Posterior vena cava (tissue), 2 donors: ENCODE results near the gene C15orf39. TPM values are rescaled to one million over a fixed set of nuclear protein-coding genes. Genes with fewer than 3 reads are reported as not detected.
A peak's percentile ranks its signal among the peaks of the same experiment; 100 is the strongest.

Experiments used
- DNase-seq: peaks from one replicate; pipeline ENCODE4 v3.0.0-alpha.2; 2020; ENCODE audit warnings: low spot score
- intact Hi-C, 2 donors: fragments of 100-400 bp; cut with DNase I; formaldehyde crosslinking; loops; one replicate each; pipeline versions ENCODE4 v1.14.1 to v1.14.2; 2022 to 2023
- total RNA-seq, 2 donors: library from RNA; stranded (reverse); fragmentation: NEBNext Ultra II Directional; extraction: Animal tissue kit (Norgen Biotek cat#: 25700); gene quantifications; one replicate each; pipeline ENCODE4 v1.2.1, GENCODE V29; 2021
- donor health status: DM: yes; HTN: yes; CAD: no.
- donor health status: DM: yes; HTN: yes; CAD: no.

The C15orf39 gene
- total RNA-seq, 2 donors from 2014 or later: 25.8 to 26.4 TPM

DNA sequence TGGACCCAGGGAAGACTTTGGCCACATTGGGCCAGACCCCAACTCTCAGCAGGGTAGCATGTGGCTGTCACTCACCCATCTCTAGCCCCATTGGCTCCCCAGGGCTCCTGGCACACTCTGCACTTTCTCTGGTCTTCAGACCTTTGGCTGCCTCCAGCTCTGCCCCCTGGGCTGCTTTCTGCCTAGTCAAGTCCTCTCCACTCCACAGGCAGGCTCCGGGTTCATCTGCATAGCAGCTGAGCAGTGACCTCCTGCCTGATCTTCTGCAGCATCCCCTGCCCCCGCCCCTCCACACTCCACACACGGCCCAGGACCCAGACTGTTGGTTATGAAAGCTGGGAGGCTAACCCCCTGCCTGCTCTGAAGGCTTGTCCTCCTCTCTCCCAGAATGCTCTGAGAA is 8.4 kb upstream of the C15orf39 start:
- intact Hi-C loops: no loop called here
- DNase-seq: no peak

DNA sequence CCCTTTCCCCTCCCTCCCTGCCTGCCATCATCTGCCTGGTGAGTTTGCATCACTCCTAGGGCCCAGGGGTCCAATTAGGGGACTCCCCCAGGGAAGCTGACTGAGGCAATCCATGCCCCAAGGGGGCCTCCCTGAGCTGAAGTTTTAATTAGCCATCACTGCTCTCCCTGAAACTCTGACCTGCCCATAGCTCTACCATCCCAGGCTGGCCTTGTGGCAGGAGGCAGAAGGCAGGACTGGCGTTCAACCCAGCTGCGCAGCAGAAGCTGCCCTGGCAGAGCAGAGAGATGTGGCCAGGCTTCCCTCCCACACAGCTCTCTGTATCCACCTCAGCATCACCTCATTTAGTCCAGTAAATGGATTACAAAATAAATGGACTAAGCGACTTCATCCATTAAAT is 7.7 kb upstream of the C15orf39 start:
- intact Hi-C loops: no loop called here
- no peak for DNase-seq

DNA sequence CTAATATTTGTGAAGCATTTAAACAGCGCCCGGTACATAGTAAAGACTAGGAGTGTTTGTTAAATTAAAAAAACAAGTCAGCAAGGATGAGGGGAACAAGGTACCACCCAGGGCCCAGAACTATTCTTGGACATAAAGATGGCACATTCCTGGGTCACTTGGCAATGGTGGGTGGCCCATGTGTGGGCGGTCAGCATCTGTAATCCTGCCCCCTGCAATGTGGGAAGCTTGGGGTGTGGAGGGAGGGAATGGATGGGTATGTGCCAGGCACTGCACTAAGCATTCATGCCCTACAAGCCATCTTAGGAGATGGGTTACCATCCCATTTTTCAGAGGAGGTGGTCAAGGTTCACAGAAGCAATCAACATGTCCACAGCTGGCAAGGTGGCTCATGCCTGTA is 7.3 kb upstream of the C15orf39 start:
- DNase-seq: no peak
- intact Hi-C loops: no loop called here

DNA sequence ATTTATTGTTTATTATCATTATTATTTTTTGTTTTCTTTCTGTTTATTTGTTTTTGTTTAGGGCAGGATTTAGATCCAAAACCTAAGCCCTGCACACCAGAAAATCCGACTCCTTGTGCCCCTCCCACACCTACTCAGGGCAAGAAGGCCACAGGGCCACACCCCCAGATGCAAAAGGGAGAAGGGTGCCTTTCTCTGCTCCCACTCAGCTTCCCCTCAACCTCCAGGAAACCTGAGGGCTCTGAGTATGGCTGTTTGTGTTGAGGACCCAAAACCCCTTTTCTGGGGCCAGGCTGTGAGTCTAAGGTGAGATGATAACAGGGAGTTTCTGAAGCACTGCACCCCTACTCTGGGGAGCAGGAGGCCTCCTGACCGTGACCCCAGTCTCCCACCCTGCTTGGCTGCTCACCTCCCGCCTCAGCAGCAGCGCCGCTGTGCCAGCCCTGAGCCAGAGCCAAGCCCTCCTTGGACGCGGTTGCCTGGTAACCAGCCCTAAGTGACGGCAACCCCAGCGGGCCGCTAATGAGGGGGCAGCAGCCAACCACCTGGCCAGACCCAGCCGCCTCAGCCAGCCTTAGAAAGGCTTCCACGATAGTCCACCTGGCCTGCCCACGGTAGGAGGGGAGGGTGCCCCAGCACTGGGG is 6.4 kb upstream of the C15orf39 start:
- intact Hi-C loops: no loop called here

DNA sequence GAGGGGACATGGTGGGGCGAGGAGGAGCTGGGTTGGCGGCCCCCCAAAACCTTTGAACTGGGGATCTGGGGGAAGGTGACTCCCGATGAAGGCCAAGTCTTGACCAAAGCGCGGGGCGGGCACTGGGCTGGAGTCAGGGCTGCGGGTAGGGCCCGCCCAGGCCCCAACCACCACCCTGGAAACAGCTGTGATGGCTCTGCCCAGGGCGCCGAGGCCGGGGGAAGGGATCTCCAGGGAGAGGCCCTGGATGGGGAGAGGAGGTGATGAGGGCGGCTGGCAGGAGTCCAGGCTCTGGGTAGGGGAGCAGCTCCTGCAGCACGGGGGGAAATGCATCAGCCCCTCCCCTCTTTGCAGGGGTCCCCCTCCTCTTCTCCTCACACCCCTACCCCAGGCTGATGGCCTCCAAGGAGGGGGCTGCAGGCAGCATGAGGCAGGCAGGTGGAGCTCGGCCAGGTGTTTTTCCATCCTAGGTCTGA is 5.9 kb upstream of the C15orf39 start:
- no peak for DNase-seq
- intact Hi-C loops: no loop called here

More for the DNA sequence above, 6.4 kb upstream of the C15orf39 start:
- DNase-seq: no peak

DNA sequence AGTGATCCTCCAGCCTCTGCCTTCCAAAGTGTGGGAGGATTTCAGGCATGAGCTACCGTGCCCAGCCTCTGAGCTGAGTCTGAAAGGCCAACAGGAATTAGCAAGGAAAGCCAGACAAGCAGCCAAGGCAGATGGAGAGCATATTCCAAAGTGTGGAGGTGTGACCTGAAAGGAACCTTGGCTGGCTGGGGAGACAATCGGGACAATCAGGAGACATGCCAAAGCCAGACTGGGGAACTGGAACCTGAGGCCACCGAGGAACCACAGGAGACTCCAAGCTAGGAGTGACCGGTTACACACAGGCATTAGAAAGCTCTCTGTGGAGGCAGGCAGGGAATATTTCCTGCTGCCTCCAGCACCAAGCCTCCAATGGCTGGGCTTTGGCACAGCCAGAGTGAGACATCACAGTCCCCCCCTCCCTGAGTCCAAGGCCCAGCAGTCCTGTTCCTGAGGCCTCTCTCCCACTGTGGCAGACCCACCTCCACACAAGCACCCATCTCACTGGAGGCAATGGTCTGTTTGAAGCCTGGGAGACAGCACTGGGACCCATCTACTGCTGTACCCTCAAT is 4.5 kb upstream of the C15orf39 start:
- intact Hi-C loops: no loop called here
- no peak for DNase-seq

DNA sequence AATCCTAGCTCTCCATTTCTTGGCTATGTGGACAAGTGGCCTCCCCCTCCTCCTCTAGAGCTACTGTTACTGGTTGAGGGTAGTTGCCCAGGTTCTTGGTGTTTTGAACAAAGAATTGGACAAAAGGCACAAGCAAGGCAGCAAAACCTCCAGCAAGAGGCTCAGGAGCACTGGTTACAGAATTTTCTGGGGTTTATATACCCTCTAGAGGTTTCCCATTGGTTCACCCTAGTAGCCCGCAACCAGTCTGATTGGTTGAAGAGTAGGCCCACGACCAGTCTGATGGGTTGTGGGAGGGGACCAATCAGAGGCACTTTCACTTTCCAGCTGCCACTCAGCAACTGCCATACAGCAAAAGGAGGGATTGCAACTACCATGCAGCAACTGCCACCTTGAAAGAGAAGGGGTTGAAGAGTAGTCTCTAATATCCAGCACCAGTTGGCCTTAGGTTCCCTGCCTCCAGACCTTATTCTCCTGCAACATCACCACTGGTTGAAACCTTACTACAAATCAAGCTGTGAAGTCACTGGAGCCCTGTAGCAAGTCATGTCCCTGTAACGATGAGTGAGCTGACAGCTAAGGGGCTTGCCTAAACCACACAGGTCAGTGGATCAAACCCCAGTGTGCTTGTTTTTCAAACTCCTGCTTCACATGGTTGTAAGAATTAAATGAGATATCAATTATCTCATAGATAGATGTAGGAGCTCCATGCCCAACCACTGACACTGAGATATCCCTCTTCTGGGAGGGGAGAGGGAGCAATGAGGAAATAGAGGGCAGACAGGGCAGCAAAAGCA is 2.9 kb upstream of the C15orf39 start:
- intact Hi-C loops: no loop called here
- no peak for DNase-seq

DNA sequence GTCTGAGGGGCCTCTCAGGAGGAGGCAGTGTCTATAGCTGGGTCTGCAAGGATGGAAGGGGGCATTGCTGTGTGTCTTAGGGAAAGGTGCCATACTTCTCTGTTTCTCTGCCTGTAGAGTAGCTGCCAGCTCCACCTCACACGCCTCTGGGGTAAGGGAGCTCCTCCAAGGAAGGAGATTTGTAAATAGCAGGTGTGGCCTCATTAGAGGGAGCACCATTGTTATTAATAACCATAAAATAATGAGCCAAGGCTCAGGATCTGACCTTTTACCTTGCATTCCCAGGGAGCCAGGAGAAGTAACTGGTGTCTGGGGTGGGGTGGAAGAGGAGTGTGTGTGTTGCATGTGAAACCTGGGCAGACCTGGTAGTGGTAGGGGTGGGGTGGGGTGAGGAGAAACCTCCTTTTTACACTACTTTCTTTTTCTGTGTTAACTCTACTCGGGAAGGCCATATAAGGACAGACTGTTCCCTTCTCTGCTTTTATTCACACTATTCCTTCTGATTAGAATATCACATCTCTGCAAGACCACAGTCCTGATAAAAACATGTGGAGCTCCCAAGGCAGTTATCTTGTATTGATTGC is 2.2 kb upstream of the C15orf39 start:
- intact Hi-C loops: no loop called here
- DNase-seq: no peak

DNA sequence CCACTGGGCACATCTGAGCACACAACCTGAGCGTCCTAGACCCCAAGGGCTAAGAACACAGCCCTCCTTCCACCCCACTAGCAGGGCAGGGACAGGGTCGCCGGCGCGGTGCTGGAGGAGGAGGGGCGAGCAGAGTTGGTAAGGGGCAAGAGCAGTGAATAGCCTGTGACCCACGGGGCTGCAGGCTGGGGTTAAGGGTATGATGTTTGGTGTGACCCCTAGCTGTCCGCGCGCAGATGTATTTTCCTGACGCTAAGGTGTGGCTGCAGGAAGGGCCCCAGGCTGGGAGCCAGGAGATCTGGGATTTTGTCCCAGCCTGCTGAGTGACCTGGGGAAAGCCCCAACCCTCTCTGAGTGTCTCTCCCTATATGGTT is 1.3 kb upstream of the C15orf39 start:
- intact Hi-C loops: loop anchor here in 1 of 2 donors (10.0 kb wide), 1 partner anchor 246 kb away; the partner anchor contains the start of gene RPP25
- no peak for DNase-seq

DNA sequence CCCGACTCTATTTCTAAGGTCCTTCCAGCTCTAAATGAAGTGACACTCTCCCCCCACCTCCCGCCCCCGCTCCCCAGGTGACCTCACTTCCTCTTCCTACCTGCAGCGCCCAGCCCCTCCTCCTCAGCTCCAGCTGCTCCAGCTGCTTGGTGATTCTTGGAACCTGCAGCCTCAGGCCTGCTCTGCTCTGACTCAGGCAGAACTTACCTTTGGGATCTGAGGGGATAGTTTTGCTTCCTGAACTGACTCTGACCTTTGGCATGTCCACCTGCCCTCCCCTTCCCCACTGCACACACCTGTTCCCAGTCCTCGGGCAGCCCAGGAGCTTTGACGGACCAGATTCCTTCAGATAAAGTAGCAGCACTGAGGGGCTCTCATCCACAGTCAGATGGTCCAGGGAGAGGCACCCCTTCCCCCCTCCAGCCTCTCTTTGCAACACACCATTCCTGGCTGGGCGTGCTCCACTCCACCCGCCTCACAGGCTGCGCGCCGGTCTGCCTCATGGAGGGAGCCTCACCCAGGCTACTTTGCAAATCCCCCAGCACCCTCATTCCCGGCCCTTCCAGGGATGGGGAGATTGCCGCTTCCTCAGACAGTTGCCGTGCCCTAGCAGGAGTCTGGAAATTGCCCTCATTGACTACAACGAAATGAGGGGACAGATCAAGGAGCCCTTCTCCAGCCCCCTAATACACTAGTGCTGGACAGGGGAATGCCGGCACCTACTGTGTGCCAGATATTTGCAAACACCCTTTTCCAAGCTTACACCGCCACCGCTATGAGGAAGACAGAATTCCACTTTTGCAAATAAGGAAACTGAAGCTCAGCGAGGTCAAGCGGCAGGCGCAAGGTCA is 692 bp upstream of the C15orf39 start:
- intact Hi-C loops: loop anchor here in 1 of 2 donors (10.0 kb wide), 1 partner anchor 246 kb away; the partner anchor contains the start of gene RPP25
- DNase-seq: no peak

DNA sequence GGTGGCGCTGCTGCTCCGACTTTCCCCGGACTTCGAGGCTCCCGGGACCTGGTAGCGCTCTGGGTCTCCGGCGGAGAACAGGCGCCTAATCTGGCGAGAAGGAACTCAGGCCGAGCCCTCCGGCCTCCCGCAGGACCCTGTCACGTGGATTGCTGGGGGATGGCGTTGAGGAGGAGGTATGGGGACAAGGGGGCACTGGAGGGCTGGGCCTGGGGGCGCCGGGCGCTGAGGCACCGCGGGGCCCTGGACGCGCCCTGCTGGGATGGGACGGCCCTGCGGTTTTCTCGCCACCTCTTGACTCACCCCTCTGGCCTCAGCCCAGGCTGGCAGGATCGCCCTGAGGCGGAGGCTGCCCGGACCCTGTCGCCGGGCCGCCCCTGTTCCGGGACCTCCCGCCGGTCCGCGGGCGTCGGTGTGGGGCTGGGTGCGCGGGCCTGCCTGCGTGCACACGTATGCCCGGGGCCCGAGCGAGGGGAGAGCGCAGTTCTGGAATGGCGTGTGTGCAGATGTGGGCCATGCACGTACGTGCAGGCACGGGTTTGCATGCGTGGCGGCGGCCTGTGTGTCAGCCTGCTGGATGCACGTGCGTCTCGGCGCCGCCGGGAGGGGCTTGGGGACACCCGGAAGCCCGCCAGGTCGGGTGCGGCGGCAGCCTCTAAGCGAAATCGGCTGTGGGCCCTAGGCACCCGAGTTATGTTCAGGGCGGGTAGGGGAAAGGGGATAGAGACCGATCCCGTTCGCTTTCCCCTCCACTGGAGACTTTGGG is 752 bp downstream of the C15orf39 start:
- DNase-seq: peak; percentile 95
- intact Hi-C loops: loop anchor here (2.0 to 10.0 kb wide), 3 partner anchors 158 to 248 kb away; partner anchors contain the start of gene RPP25 (in 1 of the 2)

DNA sequence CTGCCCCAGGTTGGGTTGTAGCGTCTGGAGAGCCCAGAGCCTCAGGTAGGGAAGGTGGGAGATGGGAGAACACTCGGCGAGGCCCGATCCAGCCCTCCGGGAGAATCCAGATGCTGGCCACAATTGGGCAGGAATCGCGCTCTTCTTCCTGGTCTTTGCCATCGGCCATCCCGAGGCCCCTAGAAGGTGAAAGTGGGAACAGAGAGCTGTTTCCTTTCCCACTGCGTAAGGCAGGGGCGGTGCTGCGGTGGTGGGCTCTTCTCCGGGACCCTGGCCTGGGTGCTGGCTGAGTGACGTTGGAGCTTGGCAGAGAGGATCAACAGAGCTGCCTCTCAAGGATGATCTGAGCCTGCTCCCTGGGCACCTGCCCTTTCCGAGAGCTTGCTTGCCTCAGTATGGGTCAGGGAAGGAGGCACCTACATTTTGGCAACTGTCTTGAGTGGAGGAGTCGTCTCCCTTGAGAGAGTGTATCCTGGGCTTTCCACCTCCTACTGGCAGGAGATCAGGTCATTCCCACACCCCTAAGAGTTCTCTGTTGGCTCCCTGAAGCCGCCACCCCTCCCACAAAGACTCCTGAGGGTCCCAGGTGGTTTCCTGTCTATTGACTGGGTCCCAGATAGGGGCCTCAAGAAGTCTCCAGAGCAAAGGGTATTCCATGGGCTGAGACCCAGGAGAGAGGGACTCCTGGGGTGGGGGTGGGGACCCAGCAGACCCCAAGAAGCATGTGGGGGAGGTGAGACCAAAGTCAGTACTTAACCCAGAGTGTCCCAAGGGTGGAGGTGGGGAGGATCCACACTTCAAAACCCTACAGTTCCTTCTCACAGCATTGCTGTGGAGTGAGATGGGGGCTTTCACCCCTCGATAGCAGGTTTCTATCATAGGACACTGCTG is 1.6 kb downstream of the C15orf39 start:
- intact Hi-C loops: loop anchor here (2.0 to 10.0 kb wide), 3 partner anchors 158 to 248 kb away; partner anchors contain the start of gene RPP25 (in 1 of the 2)
- DNase-seq: no peak

DNA sequence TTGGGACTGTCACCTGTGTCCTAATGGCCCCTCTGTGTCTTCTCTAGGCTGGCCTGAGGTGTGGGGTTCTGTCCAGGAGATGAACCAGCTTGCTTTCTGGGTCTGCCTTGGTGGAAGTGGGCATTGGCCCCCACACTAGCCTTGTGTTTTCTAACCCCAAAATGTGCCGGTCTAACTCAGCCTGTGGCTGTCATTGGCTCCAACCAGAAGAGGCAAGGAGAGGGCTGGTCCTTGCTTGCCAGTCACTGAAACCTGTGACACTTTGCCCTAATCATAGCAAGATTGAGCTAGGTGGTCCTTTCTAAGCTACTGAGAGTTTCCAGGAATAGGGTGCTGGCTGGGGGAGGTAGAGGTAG is 2.2 kb downstream of the C15orf39 start:
- DNase-seq: no peak
- intact Hi-C loops: loop anchor here (2.0 to 10.0 kb wide), 4 partner anchors 159 to 249 kb away; partner anchors contain the start of gene RPP25 (in 1 of the 2)

DNA sequence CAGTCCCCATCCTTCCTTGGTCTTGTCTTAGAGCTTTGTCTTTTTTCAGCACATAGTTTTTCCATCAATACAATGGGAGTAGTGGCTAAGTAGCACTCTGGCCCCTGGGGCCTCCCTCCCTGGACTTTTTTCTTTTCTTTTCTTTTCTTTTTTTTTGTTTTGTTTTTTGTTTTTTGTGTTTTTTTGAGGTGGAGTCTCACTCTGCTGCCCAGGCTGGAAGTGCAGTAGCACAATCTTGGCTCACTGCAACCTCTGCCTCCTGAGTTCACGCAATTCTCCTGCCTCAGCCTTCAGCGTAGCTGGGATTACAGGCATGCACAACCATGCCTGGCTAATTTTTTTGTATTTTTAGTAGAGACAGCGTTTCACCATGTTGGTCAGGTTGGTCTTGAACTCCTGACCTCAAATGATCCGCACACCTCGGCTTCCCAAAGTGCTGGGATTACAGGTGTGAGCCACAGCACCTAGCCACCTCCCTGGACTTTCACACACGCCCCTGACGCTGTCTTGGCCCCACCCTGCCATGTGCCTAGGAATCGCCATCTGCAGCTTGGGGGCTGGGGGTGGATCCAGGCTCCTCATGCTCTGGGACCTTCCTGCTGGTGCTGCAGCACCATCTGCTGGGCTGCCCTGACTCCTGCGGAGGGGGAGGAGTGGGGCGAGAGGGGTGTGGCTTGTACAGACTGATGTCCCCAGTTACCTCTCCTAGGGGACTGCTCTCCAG is 2.8 kb downstream of the C15orf39 start:
- intact Hi-C loops: loop anchor here (2.0 to 10.0 kb wide), 3 partner anchors 176 to 250 kb away; partner anchors contain the start of gene RPP25 (in 1 of the 2)
- DNase-seq: peak; percentile 97

DNA sequence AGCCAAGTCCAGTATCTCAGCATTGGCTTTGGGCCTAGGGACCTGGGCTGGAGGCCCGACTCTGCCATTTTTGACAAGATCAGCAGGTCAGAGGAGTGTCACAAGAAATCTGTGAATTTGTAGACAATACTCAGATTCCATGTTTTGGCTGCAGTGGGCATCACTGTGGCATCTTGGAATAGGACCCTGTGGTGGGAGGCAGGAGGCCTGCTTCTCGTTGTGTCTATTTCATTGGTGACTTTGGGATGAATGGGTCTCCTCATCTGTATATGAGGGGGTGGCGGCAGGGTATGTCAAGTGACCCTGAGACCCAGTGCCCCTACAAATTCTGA is 3.3 kb downstream of the C15orf39 start:
- intact Hi-C loops: loop anchor here (2.0 to 10.0 kb wide), 3 partner anchors 176 to 250 kb away; partner anchors contain the start of gene RPP25 (in 1 of the 2)
- DNase-seq: no peak

DNA sequence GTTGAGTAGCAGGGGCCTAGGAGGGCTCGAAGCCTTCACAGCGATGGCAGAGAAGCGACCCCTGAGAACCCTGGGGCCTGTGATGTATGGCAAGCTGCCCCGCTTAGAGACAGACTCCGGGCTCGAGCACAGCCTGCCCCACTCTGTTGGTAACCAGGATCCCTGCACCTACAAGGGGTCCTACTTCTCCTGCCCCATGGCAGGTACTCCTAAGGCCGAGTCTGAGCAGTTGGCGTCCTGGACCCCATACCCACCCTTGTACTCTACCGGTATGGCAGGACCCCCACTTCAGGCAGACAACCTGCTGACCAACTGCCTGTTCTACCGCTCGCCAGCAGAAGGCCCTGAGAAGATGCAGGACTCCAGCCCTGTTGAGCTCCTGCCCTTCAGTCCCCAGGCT is 4.3 kb downstream of the C15orf39 start:
- intact Hi-C loops: loop anchor here in 1 of 2 donors (5.0 to 10.0 kb wide), 2 partner anchors 179 to 251 kb away; partner anchors contain the start of gene RPP25
- DNase-seq: no peak
